ENCODE results near the gene CEPT1.

DNA sequence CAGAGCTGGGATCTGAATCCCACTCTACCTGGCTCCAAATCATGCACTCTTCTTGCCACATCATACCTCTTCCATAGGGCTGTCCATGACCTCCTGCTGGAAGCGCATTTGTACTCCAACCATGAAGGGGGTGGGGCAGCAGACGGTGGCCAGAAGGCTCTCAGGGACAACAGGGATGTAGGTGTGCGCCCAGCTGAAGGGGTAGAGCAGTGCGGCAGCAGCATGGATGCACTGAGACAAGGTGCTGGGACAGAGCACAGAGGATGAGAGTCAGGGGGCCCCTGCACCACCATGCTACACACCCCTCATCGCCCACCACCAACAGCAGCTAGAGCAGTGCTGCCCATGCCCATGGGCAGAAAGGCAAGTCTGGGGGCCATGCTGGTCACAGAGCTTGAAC is 52.1 kb downstream of the CEPT1 start:
- no peak for TF ChIP-seq FOXK2 (IDR thresholded peaks at IDR 0.05)
- TF ChIP-seq BHLHE40 (IDR thresholded peaks at IDR 0.05; ENCODE audit: borderline replicate concordance), result no peak
- no peak for TF ChIP-seq ARNT (IDR thresholded peaks at IDR 0.05)
- TF ChIP-seq CTBP1 (IDR thresholded peaks at IDR 0.05; ENCODE audit: borderline replicate concordance), result no peak
- no peak for TF ChIP-seq SP1 (IDR thresholded peaks at IDR 0.05)
- TF ChIP-seq FOXA1 (IDR thresholded peaks at IDR 0.05), result no peak
- TF ChIP-seq LEF1 (IDR thresholded peaks at IDR 0.05; ENCODE audit: borderline replicate concordance), result no peak
